Inferior parietal cortex (tissue), 1 donor: Measurements from ENCODE around the gene FCGR2B.
"Not testable (repeated sequence)": the region's sequence is repeated elsewhere in the genome, so short reads cannot be mapped to it uniquely, and the experiment has no call there.

ENCODE experiments used
- DNase-seq: peaks from one replicate; pipeline ENCODE4 v3.0.0-alpha.2; 2016; ENCODE audit errors: extremely low spot score

The FCGR2B gene

GRCh38 chr1:161647507-161648360 lies 15.2 kb upstream of the FCGR2B start:
- DNase-seq, result peak; percentile 53

GRCh38 chr1:161653541-161653940 lies 9.4 kb upstream of the FCGR2B start:
- DNase-seq, result not testable (repeated sequence)

GRCh38 chr1:161653971-161654370 lies 9.0 kb upstream of the FCGR2B start:
- DNase-seq, result not testable (repeated sequence)

- DNase-seq, result not testable (repeated sequence)
Observed at GRCh38 chr1:161658524-161658923, 4.4 kb upstream of the FCGR2B start.

GRCh38 chr1:161661660-161662311 lies 1.2 kb upstream of the FCGR2B start:
- not testable (repeated sequence) for DNase-seq

GRCh38 chr1:161663569-161663968 lies 626 bp downstream of the FCGR2B start:
- DNase-seq, result not testable (repeated sequence)

- not testable (repeated sequence) for DNase-seq
Observed at GRCh38 chr1:161664689-161665088, 1.7 kb downstream of the FCGR2B start.

- not testable (repeated sequence) for DNase-seq
Observed at GRCh38 chr1:161671045-161672020, 8.4 kb downstream of the FCGR2B start.

- not testable (repeated sequence) for DNase-seq
Observed at GRCh38 chr1:161673437-161673836, 10.5 kb downstream of the FCGR2B start.

- DNase-seq, result not testable (repeated sequence)
Observed at GRCh38 chr1:161674447-161674846, 11.5 kb downstream of the FCGR2B start.

- not testable (repeated sequence) for DNase-seq
Observed at GRCh38 chr1:161674908-161675307, 12.0 kb downstream of the FCGR2B start.

GRCh38 chr1:161676441-161676840 lies 13.5 kb downstream of the FCGR2B start:
- peak; percentile 17 for DNase-seq

GRCh38 chr1:161676958-161677689 lies 14.2 kb downstream of the FCGR2B start:
- DNase-seq, result no peak

- DNase-seq, result no peak
Observed at GRCh38 chr1:161678500-161678899, 15.6 kb downstream of the FCGR2B start.

- DNase-seq, result no peak
Observed at GRCh38 chr1:161681879-161682278, 18.9 kb downstream of the FCGR2B start.

- no peak for DNase-seq
Observed at GRCh38 chr1:161688946-161689345, 26.0 kb downstream of the FCGR2B start.

- DNase-seq, result no peak
Observed at GRCh38 chr1:161691846-161692245, 28.9 kb downstream of the FCGR2B start.

GRCh38 chr1:161693020-161693712 lies 30.2 kb downstream of the FCGR2B start:
- DNase-seq, result not testable (repeated sequence)

- DNase-seq, result not testable (repeated sequence)
Observed at GRCh38 chr1:161698302-161698701, 35.4 kb downstream of the FCGR2B start.

- no peak for DNase-seq
Observed at GRCh38 chr1:161702250-161702649, 39.3 kb downstream of the FCGR2B start.
